Measurements from ENCODE around the gene FLCN. TPM values are rescaled to one million over a fixed set of nuclear protein-coding genes. Genes with fewer than 3 reads are reported as not detected.
A peak's percentile ranks its signal among the peaks of the same experiment; 100 is the strongest.

Gene FLCN
- total and polyA plus RNA-seq, 2 of the 13 experiments (the other 11 are each of a cell fraction or from before 2014, with no cell fraction given), result 16.6 to 24.9 TPM

DNA sequence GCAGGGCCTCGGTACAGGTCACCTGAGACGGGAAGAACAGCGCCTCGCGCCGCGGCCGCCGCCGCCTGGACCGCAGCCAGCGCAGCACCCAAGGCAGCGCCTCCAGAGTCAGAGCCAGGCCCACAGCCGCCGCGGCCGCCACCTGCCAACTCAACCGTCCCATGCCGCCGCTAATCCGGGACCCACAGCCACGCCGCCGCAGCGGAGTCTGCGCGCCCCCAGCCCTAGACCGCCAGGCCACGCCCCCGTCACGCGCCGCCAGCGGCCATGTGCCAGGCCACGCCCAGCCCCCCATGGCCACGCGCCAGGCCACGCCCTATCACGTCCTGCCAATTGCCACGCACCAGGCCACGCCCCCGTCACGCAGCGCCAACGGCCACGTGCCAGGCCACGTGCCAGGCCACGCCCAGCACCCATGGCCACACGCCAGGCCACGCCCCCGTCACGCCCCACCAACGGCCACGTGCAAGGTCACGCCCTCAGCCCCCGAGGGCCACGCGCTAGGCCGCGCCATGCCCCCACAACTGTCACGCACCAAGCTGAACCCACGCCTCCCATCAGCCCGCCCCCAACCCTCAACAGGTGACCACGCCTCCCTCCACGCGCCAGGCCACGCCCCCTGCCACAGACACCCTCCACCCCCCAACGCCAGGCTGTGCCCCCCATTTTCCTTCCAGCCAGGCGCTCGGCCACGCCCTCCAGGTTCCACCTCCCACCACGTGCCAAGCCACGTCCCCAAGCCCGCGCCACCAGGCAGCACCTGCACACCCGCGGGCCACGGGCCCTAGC, 30.6 kb downstream of the FLCN start, which contains the start of gene PLD6 (continued):
- TF ChIP-seq, protein P1, sequence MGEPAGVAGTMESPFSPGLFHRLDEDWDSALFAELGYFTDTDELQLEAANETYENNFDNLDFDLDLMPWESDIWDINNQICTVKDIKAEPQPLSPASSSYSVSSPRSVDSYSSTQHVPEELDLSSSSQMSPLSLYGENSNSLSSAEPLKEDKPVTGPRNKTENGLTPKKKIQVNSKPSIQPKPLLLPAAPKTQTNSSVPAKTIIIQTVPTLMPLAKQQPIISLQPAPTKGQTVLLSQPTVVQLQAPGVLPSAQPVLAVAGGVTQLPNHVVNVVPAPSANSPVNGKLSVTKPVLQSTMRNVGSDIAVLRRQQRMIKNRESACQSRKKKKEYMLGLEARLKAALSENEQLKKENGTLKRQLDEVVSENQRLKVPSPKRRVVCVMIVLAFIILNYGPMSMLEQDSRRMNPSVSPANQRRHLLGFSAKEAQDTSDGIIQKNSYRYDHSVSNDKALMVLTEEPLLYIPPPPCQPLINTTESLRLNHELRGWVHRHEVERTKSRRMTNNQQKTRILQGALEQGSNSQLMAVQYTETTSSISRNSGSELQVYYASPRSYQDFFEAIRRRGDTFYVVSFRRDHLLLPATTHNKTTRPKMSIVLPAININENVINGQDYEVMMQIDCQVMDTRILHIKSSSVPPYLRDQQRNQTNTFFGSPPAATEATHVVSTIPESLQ (CRISPR knock-in tag; conservative IDR thresholded peaks at IDR 0.05), result no peak
- TF ChIP-seq ZNF225 (CRISPR knock-in tag; IDR thresholded peaks at IDR 0.05), result peak; percentile 50; the same call in 1 of the 2 replicates
- TF ChIP-seq ZNF790 (CRISPR knock-in tag; IDR thresholded peaks at IDR 0.05; ENCODE audit: borderline replicate concordance), result peak; percentile 96
- peak; percentile 70 for TF ChIP-seq ZNF777 (CRISPR knock-in tag; IDR thresholded peaks at IDR 0.05)
- TF ChIP-seq, protein P2, sequence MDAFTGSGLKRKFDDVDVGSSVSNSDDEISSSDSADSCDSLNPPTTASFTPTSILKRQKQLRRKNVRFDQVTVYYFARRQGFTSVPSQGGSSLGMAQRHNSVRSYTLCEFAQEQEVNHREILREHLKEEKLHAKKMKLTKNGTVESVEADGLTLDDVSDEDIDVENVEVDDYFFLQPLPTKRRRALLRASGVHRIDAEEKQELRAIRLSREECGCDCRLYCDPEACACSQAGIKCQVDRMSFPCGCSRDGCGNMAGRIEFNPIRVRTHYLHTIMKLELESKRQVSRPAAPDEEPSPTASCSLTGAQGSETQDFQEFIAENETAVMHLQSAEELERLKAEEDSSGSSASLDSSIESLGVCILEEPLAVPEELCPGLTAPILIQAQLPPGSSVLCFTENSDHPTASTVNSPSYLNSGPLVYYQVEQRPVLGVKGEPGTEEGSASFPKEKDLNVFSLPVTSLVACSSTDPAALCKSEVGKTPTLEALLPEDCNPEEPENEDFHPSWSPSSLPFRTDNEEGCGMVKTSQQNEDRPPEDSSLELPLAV (CRISPR knock-in tag; conservative IDR thresholded peaks at IDR 0.05; ENCODE audit: low read depth), result peak; percentile 80; the same call in 1 of the 2 replicates
- TF ChIP-seq SYNCRIP (IDR thresholded peaks at IDR 0.05; ENCODE audit: insufficient read depth, low read depth, low read length), result no peak
- TF ChIP-seq BHLHE40 (IDR thresholded peaks at IDR 0.05; ENCODE audit: low read length), result peak; percentile 97
- TF ChIP-seq, protein P3, sequence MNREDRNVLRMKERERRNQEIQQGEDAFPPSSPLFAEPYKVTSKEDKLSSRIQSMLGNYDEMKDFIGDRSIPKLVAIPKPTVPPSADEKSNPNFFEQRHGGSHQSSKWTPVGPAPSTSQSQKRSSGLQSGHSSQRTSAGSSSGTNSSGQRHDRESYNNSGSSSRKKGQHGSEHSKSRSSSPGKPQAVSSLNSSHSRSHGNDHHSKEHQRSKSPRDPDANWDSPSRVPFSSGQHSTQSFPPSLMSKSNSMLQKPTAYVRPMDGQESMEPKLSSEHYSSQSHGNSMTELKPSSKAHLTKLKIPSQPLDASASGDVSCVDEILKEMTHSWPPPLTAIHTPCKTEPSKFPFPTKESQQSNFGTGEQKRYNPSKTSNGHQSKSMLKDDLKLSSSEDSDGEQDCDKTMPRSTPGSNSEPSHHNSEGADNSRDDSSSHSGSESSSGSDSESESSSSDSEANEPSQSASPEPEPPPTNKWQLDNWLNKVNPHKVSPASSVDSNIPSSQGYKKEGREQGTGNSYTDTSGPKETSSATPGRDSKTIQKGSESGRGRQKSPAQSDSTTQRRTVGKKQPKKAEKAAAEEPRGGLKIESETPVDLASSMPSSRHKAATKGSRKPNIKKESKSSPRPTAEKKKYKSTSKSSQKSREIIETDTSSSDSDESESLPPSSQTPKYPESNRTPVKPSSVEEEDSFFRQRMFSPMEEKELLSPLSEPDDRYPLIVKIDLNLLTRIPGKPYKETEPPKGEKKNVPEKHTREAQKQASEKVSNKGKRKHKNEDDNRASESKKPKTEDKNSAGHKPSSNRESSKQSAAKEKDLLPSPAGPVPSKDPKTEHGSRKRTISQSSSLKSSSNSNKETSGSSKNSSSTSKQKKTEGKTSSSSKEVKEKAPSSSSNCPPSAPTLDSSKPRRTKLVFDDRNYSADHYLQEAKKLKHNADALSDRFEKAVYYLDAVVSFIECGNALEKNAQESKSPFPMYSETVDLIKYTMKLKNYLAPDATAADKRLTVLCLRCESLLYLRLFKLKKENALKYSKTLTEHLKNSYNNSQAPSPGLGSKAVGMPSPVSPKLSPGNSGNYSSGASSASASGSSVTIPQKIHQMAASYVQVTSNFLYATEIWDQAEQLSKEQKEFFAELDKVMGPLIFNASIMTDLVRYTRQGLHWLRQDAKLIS (CRISPR knock-in tag; IDR thresholded peaks at IDR 0.05), result no peak
- no peak for TF ChIP-seq MIXL1 (CRISPR knock-in tag; IDR thresholded peaks at IDR 0.05)
- no peak; the same call in 1 of the 2 replicates for TF ChIP-seq ZNF367 (CRISPR knock-in tag; IDR thresholded peaks at IDR 0.05; ENCODE audit: borderline replicate concordance)
- TF ChIP-seq SKI (IDR thresholded peaks at IDR 0.05; ENCODE audit: partially characterized antibody), result peak; percentile 26
- TF ChIP-seq MZF1 (CRISPR knock-in tag; IDR thresholded peaks at IDR 0.05; ENCODE audit: borderline replicate concordance), result no peak
- peak; percentile 91 for TF ChIP-seq TGIF2 (CRISPR knock-in tag; IDR thresholded peaks at IDR 0.05)
- peak; percentile 30; the same call in 1 of the 2 replicates for TF ChIP-seq KAT7 (CRISPR knock-in tag; IDR thresholded peaks at IDR 0.05; ENCODE audit: borderline replicate concordance)
- peak; percentile 39; the same call in 1 of the 2 replicates for TF ChIP-seq ZNF891 (CRISPR knock-in tag; IDR thresholded peaks at IDR 0.05)
